DND-41 (cell line): ENCODE results near the gene VSTM5.

ENCODE experiments used
- EZH2 ChIP-seq: IDR thresholded peaks from 3 replicates; pipeline ENCODE4 v1.6.1; 2012; ENCODE audit warnings: borderline replicate concordance, low read depth, mild to moderate bottlenecking, moderate library complexity, low read length, inconsistent platforms; ENCODE audit not compliant: severe bottlenecking
- TF ChIP-seq, protein P1 (sequence below): IDR thresholded peaks from 2 replicates; pipeline ENCODE4 v1.5.1; 2012; ENCODE audit warnings: borderline replicate concordance, low read length, moderate library complexity, mild to moderate bottlenecking; ENCODE audit not compliant: poor library complexity, severe bottlenecking; ENCODE audit errors: extremely low read depth

DNA sequence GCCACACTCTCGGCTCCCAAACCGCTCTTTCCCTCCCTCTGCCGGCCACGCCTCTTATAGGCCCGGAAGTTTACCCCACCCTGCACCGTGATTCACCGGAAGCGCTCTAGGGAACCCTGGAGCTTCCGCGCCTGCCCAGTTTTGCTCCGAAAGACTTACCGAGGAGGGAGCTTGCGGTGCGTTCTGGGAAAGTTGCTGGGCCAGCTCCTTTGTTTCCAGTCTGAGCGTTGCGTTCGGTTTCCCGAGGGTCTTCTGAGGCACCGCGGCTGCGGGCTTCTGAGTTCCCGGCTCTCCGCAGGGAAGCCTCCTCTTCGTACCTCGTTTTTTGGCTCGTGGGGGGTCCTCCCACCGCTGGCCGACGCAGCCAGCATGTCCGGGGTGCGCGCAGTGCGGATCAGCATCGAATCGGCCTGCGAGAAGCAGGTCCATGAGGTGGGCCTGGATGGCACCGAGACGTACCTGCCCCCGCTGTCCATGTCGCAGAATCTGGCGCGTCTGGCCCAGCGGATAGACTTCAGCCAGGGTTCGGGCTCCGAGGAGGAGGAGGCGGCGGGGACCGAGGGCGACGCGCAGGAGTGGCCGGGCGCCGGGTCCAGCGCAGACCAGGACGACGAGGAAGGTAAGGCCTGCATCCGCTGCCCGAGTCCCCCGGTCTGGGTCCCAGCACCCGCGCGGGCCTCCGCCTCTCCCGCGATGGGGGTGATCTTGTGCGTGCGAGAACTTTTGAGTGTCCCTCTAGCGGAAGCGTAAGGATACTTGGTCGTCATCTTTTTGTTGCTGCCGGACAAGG, 66.1 kb downstream of the VSTM5 start, which contains the start of gene MED17:
- TF ChIP-seq, protein P1, sequence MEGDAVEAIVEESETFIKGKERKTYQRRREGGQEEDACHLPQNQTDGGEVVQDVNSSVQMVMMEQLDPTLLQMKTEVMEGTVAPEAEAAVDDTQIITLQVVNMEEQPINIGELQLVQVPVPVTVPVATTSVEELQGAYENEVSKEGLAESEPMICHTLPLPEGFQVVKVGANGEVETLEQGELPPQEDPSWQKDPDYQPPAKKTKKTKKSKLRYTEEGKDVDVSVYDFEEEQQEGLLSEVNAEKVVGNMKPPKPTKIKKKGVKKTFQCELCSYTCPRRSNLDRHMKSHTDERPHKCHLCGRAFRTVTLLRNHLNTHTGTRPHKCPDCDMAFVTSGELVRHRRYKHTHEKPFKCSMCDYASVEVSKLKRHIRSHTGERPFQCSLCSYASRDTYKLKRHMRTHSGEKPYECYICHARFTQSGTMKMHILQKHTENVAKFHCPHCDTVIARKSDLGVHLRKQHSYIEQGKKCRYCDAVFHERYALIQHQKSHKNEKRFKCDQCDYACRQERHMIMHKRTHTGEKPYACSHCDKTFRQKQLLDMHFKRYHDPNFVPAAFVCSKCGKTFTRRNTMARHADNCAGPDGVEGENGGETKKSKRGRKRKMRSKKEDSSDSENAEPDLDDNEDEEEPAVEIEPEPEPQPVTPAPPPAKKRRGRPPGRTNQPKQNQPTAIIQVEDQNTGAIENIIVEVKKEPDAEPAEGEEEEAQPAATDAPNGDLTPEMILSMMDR: peak; percentile 61
- TF ChIP-seq EZH2: no peak
